ENCODE measurements around the gene OGFOD3.

The OGFOD3 gene

DNA sequence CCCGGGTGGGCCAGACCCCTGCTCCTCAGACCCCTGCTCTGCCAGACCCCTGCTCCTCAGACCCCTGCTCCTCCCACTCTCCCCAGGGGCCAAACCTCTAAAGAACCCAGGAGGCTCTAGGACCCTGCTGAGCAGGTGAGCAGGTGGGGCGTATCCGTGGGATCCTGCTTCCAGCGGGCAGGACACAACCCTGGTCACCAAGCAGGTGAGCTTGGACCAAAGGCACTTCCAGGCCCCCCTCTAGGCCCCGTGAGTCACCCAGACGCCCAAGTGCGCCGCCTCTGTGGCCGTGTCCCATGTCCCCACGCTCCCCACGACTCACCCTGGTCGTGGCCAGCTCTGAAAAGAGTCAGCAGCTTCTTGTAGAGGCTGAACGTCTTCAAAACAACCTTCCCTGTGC lies 27.2 kb upstream of the OGFOD3 start:
- no peaks in the 10 kb centered on the region for H3K9me3 ChIP-seq (ENCODE audit: control insufficient read depth, insufficient read depth, low read depth, low read length)
- peaks cover 50% of the 10 kb centered on the region for H3K36me3 ChIP-seq (ENCODE audit: control insufficient read depth, insufficient read depth, low read length)
- no peak overlapping the region for H3K27ac ChIP-seq (ENCODE audit: low read depth, low read length)
- peaks cover 4% of the 10 kb centered on the region; the same call in 1 of the 2 replicates for H3K4me1 ChIP-seq (ENCODE audit: control insufficient read depth, insufficient read depth, low read length)
- no peaks in the 10 kb centered on the region for H3K27me3 ChIP-seq (ENCODE audit: control insufficient read depth, insufficient read depth, low read length)
- no peak overlapping the region for H3K9ac ChIP-seq (ENCODE audit: low read length)
- H3K4me3 ChIP-seq (ENCODE audit: low read depth, low read length), result no peak overlapping the region

DNA sequence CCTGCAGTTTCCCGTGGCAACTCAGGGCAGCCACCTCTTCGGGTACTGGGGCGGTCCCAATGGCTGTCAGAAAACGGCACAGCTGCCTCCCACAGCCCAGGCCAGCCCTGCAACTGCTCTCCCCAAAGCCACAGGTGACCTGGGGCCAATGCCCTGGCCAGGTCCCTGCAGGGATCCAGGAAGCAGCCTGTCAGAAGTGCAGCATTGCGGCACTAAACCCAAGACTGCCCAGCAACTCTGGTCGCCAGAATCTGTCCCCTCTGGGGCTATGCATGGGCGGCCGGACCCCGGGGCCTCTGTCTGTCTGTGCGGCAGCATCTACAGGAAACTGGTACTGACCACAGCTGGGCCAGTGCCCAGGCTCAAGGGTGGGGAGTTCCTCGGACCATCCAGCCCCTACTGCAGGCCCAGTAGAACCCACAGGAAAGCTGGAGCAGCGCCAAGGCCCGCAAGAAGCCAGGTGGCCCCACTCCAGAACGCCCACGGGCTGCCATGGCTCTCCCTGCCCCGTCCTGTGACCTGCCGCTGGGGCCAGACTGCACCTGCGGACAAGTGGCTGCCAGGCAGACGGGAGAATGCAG lies 26.6 kb upstream of the OGFOD3 start:
- Histone ChIP-seq H3K9ac (ENCODE audit: low read length) (no peak overlapping the region), H3K27me3 (ENCODE audit: control insufficient read depth, insufficient read depth, low read length) (no peaks in the 10 kb centered on the region), H3K27ac (ENCODE audit: low read depth, low read length) (no peak overlapping the region), H3K9me3 (ENCODE audit: control insufficient read depth, insufficient read depth, low read depth, low read length) (no peaks in the 10 kb centered on the region), H3K4me3 (ENCODE audit: low read depth, low read length) (no peak overlapping the region), H3K36me3 (ENCODE audit: control insufficient read depth, insufficient read depth, low read length) (peaks cover 50% of the 10 kb centered on the region), H3K4me1 (ENCODE audit: control insufficient read depth, insufficient read depth, low read length) (peaks cover 7% of the 10 kb centered on the region; the same call in 1 of the 2 replicates)

- H3K27me3 ChIP-seq (ENCODE audit: control insufficient read depth, insufficient read depth, low read length), result no peaks in the 10 kb centered on the region
- no peak overlapping the region for H3K9ac ChIP-seq (ENCODE audit: low read length)
- no peak overlapping the region for H3K4me3 ChIP-seq (ENCODE audit: low read depth, low read length)
- H3K9me3 ChIP-seq (ENCODE audit: control insufficient read depth, insufficient read depth, low read depth, low read length), result no peaks in the 10 kb centered on the region
- H3K36me3 ChIP-seq (ENCODE audit: control insufficient read depth, insufficient read depth, low read length), result peaks cover 50% of the 10 kb centered on the region
- H3K4me1 ChIP-seq (ENCODE audit: control insufficient read depth, insufficient read depth, low read length), result peaks cover 7% of the 10 kb centered on the region; the same call in 1 of the 2 replicates
- H3K27ac ChIP-seq (ENCODE audit: low read depth, low read length), result no peak overlapping the region
Measured at GRCh38 chr17:82444284-82444893, 26.0 kb upstream of the OGFOD3 start.

DNA sequence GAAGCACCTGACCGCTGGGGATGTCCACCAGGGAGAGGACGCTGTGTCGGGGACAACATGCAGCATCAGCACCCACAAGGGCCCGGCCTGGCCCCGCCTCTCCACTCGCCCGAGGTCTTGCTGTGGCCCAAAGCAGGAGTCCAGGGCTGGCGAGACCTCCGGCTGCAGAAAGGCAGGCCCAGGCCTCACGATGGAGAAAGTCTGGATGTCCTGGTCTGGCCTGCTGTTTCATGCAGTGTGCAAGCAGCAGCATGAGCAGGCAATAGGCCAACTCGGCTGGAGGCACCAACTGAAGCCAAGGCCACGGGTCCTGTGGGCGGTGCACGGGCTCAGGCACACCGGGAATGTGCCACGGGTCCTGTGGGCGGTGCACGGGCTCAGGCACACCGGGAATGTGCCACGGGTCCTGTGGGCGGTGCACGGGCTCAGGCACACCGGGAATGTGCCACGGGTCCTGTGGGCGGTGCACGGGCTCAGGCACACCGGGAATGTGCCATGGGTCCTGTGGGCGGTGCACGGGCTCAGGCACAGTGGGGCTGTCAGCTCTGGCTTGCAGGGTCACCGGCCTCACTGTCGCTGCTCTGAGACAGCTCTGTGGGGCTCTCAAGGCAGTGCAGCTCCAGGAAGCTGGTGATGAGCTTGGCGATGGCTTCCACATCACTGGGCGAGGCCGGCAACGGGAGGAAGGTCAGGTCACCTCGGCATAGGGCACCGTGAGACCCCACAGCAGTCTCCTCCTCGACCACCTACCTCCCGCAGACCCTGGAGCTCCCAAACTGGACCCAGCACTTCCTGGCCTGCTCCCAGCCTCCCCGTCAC lies 25.3 kb upstream of the OGFOD3 start:
- peaks cover 50% of the 10 kb centered on the region for H3K36me3 ChIP-seq (ENCODE audit: control insufficient read depth, insufficient read depth, low read length)
- H3K9ac ChIP-seq (ENCODE audit: low read length), result no peak overlapping the region
- H3K4me1 ChIP-seq (ENCODE audit: control insufficient read depth, insufficient read depth, low read length), result peaks cover 7% of the 10 kb centered on the region; the same call in 1 of the 2 replicates
- H3K9me3 ChIP-seq (ENCODE audit: control insufficient read depth, insufficient read depth, low read depth, low read length), result no peaks in the 10 kb centered on the region
- no peaks in the 10 kb centered on the region for H3K27me3 ChIP-seq (ENCODE audit: control insufficient read depth, insufficient read depth, low read length)
- H3K4me3 ChIP-seq (ENCODE audit: low read depth, low read length), result no peak overlapping the region
- no peak overlapping the region for H3K27ac ChIP-seq (ENCODE audit: low read depth, low read length)

DNA sequence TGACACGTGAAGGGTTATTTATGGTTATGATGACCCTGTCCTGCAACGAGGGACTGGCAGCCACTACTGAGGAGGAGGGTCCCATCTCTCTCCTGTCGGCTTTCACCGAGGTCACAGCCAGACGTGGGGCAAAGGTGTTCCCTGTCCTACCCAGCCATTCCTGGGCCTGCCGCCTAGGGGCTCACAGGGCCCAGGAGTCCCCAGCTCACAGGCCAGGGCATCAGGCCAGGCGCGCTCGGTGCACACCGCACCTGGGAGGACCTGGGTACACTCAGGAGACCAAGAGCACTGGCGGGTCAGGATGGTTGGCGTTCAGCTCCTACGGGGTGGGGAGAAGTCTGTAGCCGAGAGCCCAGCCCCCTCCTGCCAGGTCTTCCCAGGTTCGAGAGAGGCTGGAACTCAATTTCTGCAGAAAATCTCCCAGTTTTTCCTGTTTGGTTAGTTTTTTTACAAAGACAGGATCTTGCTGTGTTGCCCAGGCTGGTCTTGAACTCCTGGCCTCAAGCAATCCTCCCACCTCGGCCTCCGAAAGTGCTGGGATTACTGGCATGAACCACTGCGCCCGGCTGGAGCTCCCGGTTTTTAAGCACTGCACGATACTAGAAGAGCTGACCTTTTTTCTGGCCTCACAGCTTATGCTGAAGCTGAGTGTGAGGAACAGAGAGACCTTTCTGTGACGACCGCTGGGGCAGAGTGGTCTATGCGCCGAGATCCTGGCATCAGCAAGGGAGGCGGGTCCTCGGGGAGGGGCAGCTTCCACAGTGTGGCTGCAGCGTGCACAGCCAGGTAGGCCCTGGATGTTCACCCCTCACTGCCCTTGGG lies 24.5 kb upstream of the OGFOD3 start:
- Histone ChIP-seq H3K27me3 (ENCODE audit: control insufficient read depth, insufficient read depth, low read length) (no peaks in the 10 kb centered on the region), H3K4me3 (ENCODE audit: low read depth, low read length) (no peak overlapping the region), H3K9ac (ENCODE audit: low read length) (no peak overlapping the region), H3K36me3 (ENCODE audit: control insufficient read depth, insufficient read depth, low read length) (peaks cover 48% of the 10 kb centered on the region), H3K9me3 (ENCODE audit: control insufficient read depth, insufficient read depth, low read depth, low read length) (no peaks in the 10 kb centered on the region), H3K4me1 (ENCODE audit: control insufficient read depth, insufficient read depth, low read length) (peaks cover 7% of the 10 kb centered on the region; the same call in 1 of the 2 replicates), H3K27ac (ENCODE audit: low read depth, low read length) (no peak overlapping the region)

- Histone ChIP-seq H3K4me1 (ENCODE audit: control insufficient read depth, insufficient read depth, low read length) (peaks cover 7% of the 10 kb centered on the region; the same call in 1 of the 2 replicates), H3K9ac (ENCODE audit: low read length) (no peak overlapping the region), H3K27me3 (ENCODE audit: control insufficient read depth, insufficient read depth, low read length) (no peaks in the 10 kb centered on the region), H3K9me3 (ENCODE audit: control insufficient read depth, insufficient read depth, low read depth, low read length) (no peaks in the 10 kb centered on the region), H3K36me3 (ENCODE audit: control insufficient read depth, insufficient read depth, low read length) (peaks cover 54% of the 10 kb centered on the region), H3K4me3 (ENCODE audit: low read depth, low read length) (no peak overlapping the region), H3K27ac (ENCODE audit: low read depth, low read length) (no peak overlapping the region; the same call in 1 of the 2 replicates)
Measured at GRCh38 chr17:82441691-82442487, 23.5 kb upstream of the OGFOD3 start.

- no peak overlapping the region for H3K9ac ChIP-seq (ENCODE audit: low read length)
- H3K9me3 ChIP-seq (ENCODE audit: control insufficient read depth, insufficient read depth, low read depth, low read length), result no peaks in the 10 kb centered on the region
- H3K4me3 ChIP-seq (ENCODE audit: low read depth, low read length), result no peak overlapping the region
- no peaks in the 10 kb centered on the region for H3K27me3 ChIP-seq (ENCODE audit: control insufficient read depth, insufficient read depth, low read length)
- no peak overlapping the region for H3K27ac ChIP-seq (ENCODE audit: low read depth, low read length)
- H3K4me1 ChIP-seq (ENCODE audit: control insufficient read depth, insufficient read depth, low read length), result peaks cover 7% of the 10 kb centered on the region; the same call in 1 of the 2 replicates
- H3K36me3 ChIP-seq (ENCODE audit: control insufficient read depth, insufficient read depth, low read length), result peaks cover 50% of the 10 kb centered on the region
Measured at GRCh38 chr17:82440991-82441627, 22.7 kb upstream of the OGFOD3 start.

GRCh38 chr17:82440469-82440981 lies 22.1 kb upstream of the OGFOD3 start:
- Histone ChIP-seq H3K4me1 (ENCODE audit: control insufficient read depth, insufficient read depth, low read length) (peaks cover 7% of the 10 kb centered on the region; the same call in 1 of the 2 replicates), H3K9me3 (ENCODE audit: control insufficient read depth, insufficient read depth, low read depth, low read length) (no peaks in the 10 kb centered on the region), H3K9ac (ENCODE audit: low read length) (no peak overlapping the region), H3K36me3 (ENCODE audit: control insufficient read depth, insufficient read depth, low read length) (peaks cover 45% of the 10 kb centered on the region), H3K27ac (ENCODE audit: low read depth, low read length) (no peak overlapping the region), H3K27me3 (ENCODE audit: control insufficient read depth, insufficient read depth, low read length) (no peaks in the 10 kb centered on the region), H3K4me3 (ENCODE audit: low read depth, low read length) (no peak overlapping the region)

DNA sequence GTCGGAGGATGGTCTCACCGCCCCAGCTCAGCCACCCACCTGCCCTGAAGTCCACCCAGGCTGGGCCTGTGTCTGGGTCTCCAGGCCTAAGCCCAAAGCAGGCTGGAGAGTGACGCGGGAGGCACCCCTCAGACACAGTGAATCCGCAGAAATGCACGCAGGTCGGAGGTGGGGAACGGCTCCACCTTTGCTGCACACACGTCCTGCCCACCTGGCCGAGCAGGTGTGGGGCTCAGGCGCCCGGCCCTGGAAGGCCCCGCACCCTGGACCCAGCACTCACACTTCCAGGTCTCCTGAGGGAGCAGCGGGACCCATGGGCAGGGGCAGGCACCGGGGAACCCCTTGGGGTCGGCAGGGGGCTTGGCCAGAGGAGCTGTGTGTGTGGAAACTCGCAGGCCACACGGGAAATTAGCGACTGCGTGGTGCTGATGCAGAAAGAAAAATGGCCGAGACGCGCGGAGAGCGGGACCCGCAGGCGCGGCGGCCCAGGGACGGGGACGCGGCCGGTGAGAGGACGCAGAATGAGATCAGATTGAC lies 21.5 kb upstream of the OGFOD3 start:
- Histone ChIP-seq H3K4me1 (ENCODE audit: control insufficient read depth, insufficient read depth, low read length) (peaks cover 7% of the 10 kb centered on the region; the same call in 1 of the 2 replicates), H3K36me3 (ENCODE audit: control insufficient read depth, insufficient read depth, low read length) (peaks cover 40% of the 10 kb centered on the region), H3K9me3 (ENCODE audit: control insufficient read depth, insufficient read depth, low read depth, low read length) (no peaks in the 10 kb centered on the region), H3K4me3 (ENCODE audit: low read depth, low read length) (no peak overlapping the region), H3K9ac (ENCODE audit: low read length) (no peak overlapping the region), H3K27me3 (ENCODE audit: control insufficient read depth, insufficient read depth, low read length) (no peaks in the 10 kb centered on the region), H3K27ac (ENCODE audit: low read depth, low read length) (no peak overlapping the region)

Data from HUES6 (cell line).